Inflammatory macrophage (primary cell): ENCODE measurements around the gene TENM3.

Source experiments
- DNase-seq, 2 donors: peaks; one replicate each; pipeline ENCODE4 v3.0.0-alpha.2; 2020 to 2022

TENM3 gene

GRCh38 chr4:182825786-182826185 is 582.6 kb downstream of the TENM3 start:
- no peak for DNase-seq

- peak; percentile 72 to 84 for DNase-seq
These were observed 583.2 kb downstream of the TENM3 start for GRCh38 chr4:182826391-182826790.

GRCh38 chr4:182827166-182827565 is 584.0 kb downstream of the TENM3 start:
- no peak for DNase-seq

- DNase-seq = no peak
These were observed 584.8 kb downstream of the TENM3 start for GRCh38 chr4:182827954-182828353.

GRCh38 chr4:182828360-182829025 is 585.3 kb downstream of the TENM3 start:
- DNase-seq = no peak

- DNase-seq = no peak
These were observed 586.0 kb downstream of the TENM3 start for GRCh38 chr4:182829196-182829595.

GRCh38 chr4:182831376-182831775 is 588.2 kb downstream of the TENM3 start:
- no peak for DNase-seq

- no peak for DNase-seq
These were observed 589.3 kb downstream of the TENM3 start for GRCh38 chr4:182832352-182833120.

- DNase-seq = no peak
These were observed 592.0 kb downstream of the TENM3 start for GRCh38 chr4:182835006-182835740.

GRCh38 chr4:182837831-182838230 is 594.6 kb downstream of the TENM3 start:
- DNase-seq = no peak

GRCh38 chr4:182838535-182838934 is 595.3 kb downstream of the TENM3 start:
- no peak for DNase-seq

GRCh38 chr4:182839256-182839655 is 596.1 kb downstream of the TENM3 start:
- no peak for DNase-seq

- DNase-seq = no peak
These were observed 596.9 kb downstream of the TENM3 start for GRCh38 chr4:182840108-182840507.

GRCh38 chr4:182842104-182842600 is 599.0 kb downstream of the TENM3 start:
- no peak for DNase-seq

GRCh38 chr4:182842759-182843390 is 599.7 kb downstream of the TENM3 start:
- no peak for DNase-seq

- DNase-seq = no peak
These were observed 600.7 kb downstream of the TENM3 start for GRCh38 chr4:182843808-182844325.

GRCh38 chr4:182845618-182846017 is 602.4 kb downstream of the TENM3 start:
- DNase-seq = no peak

- no peak for DNase-seq
These were observed 602.8 kb downstream of the TENM3 start for GRCh38 chr4:182846036-182846435.

- no peak for DNase-seq
These were observed 604.6 kb downstream of the TENM3 start for GRCh38 chr4:182847576-182848450.

- no peak for DNase-seq
These were observed 605.5 kb downstream of the TENM3 start for GRCh38 chr4:182848685-182849084.
